GM04504 (cell line): ENCODE measurements around the gene BMPER.

Experiments used
- DNase-seq: peaks from one replicate; pipeline ENCODE4 v3.0.0-alpha.2; 2012; ENCODE audit warnings: low read depth

Gene BMPER

DNA sequence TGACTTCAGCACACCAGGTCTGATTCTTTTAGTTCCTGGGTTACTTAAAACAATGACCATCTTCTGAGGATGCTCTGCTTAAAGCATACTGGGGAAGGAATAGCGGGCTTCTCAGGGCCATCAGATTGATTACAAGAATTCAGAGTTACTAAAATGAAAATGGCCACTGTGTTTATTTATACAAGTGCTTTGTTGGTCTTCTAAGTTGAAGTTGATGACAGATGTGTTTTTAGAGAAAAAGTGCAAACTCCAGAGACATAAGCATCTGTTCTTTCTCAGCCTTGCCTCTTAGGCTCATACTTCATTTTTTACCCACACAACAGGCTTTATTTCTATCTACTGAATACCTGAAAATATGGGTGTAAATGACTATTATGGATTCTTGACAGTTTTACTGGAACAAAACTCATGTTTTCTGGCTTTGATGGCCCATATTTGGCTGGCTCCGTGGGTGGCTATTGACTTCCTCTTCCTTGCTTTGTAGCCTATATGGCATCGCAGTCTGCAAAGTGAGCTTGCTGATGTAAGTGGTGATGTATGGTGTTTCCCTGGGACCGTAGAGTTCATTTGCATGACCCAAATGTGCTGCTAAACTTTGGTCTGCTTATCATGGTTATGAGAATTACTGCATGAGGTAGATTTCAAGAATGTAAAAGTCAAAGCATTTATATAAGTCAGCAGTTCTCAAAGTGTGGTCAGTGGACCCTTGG lies 121.3 kb downstream of the BMPER start:
- no peak for DNase-seq

DNA sequence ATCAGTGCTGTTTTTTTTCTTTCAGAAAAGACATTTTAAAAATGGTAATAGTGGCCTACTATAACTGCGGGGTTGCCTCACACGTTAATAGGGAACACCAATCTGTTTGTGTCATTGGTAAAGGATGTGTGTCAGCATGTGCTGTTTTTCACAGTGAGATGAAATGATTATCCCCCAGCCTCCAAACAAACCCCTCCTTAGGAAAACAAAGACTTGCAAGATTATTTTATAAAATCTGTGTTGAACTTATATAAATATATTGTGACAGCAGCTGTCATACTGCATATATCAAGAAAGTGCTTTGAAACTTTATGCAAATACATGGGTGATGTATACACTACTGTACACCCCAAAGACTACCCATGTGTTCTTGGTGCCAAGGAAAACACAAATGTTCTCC lies 125.8 kb downstream of the BMPER start:
- no peak for DNase-seq

DNA sequence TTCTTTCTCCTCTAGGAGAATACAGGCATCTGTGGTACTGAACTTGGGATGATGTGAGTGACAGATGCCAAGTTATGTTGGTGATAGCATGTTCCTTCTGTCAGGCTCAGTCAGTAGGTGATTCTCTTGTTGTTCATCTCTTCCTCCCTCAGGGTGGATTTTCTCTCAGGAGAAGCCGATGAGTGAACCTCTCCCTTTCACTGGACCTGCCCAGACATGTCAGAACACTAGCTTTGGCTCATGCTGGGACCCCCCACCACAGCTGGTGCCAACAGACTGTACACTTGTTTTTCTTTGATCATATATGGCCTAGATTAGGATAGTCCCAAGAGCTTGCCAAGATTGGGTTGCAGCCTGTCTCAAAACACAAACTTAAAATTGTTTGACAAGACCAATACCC lies 129.4 kb downstream of the BMPER start:
- DNase-seq, result no peak

DNA sequence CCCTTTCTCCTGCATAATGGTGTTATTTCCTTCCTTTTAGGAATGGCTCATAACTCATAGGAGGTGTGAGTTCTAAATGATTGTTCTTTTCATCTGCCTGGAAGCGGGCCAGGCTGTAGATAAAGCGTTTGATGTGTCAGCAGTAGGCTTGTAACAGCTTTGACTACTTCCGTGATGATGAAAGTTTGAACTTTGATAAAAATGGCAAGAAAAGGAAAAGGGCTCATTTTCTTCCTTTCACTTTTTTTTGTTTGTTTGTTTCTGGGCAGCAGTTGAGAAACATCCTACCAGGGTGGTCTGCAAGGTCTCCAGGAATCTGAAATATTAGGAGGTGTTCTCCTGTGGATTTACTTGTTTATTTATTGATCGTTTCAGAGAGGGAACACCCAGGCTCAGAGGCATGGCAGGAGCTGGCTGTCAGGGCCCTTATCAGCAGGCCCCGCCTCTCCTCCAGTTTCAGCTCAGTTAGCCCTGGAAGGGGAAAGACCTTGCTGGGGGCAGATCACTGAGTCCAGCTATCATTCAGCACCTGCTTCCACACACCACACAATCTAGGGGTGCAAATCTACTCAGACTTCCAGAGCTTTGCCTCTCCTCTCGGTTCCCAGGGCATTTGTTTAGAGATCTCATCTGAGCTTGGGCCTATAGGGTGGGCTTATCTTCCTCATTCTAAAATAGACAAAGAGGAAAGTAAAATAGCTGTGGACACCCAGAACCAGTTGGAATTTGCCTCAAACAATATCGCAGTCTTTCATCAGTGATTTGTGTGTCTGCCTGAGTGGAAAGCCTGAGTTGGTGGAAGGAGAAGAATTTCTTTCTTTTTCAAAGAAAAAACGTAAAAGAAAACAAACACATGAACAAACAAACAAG lies 130.9 kb downstream of the BMPER start:
- DNase-seq, result no peak

DNA sequence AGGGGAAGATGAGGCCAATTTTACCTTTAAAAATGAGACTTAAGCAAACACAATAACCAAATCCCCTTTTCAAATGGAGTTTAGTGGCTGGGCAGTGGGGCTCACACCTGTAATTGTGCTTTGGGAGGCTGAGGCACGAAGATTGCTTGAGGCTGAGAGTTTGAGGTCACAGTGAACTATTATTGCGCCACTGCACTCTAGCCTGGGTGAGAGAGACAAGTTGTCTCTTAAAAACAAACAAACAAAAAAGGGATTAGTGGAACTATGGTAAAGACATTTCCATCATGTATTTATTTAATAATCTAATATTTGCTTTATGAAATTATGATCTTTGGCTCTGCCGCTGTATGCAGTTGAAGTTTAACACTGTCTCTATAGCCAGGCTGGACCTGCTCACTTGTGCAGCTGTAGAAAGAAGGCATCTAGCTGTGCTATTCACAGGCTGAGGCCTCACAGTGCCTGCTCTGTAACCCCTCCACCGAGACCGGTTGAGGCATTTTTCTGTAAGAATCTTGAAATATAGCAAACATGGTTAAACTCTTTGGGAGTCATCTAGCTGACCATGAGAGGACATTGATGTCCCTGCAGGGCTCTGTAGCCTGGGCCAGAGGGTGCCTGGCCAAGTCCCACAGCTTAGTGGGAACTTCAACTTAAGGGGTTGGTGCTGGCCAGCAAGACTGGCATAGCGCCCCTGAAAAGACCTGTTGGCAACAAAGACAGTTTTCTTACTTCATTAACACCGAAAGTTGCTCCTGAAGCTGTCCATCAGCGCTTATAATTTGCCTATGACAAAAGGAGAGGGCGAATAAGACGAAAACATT lies 131.8 kb downstream of the BMPER start:
- no peak for DNase-seq

DNA sequence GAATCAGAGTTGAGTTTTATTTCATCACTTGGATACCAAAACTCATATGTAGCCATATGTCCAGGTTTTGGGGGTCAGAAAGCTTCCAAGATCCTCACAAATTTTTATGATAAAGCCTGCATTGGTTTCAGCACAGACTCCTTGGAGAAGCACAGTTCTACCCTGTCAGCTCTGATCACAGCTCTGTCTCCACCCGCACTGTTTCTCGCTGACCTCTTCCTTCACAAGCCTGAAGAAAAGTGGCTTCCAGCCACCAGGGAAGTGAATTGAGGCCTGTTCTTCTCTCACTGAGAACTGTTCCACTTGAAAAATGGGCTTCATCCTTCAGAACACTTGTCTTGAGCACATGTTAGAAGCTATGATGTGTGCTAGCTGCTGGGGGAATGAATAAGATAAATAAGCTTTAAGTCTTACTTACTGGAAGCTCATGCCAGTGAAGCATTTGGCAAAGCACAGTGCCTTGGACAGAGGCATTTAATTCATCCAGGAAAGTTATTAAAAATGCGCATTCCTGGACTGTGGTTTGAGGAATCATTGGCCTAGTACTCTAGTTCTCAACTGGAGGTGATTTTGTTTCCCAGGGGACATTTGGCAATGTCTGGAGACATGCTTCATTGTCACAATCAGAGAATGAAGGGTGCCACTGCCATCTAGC lies 133.6 kb downstream of the BMPER start:
- no peak for DNase-seq

DNA sequence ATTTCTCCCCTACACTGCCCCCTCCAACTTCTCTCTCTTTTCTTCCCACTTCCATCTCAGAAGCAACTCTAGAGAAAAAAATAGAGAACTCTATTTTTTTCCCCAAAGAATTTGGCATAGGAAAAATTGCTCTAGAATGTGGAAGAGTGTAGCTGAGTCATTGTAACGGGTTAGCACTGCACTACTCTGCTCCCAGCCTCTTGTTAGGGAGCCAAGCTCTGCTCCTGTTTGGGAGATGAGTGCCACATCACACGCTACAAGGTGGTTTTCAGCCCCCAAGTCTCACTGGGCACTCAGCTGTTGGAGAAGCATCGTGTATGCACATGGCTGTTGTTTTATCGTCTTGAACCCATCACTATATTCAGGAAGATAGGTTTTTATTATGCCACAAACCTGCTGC lies 136.4 kb downstream of the BMPER start:
- no peak for DNase-seq

DNA sequence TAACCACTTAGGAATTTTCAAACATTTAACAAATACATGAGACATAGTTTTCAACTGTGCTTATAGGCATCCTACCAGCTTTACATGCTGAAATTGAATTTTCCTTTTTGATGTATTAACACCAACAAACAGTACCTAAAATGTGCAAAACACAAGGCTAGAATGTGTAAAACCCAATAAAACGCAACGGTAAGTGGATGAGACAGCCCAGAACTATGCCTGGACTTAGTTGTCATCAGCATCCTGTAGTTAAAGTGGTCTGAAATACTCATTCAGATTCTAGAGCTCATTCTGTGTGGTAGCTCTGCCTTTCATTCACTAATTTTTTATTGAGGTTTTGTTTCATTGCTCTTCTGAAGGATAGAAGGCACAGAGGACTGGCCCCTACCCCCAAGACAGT lies 137.1 kb downstream of the BMPER start:
- DNase-seq, result peak; percentile 46

DNA sequence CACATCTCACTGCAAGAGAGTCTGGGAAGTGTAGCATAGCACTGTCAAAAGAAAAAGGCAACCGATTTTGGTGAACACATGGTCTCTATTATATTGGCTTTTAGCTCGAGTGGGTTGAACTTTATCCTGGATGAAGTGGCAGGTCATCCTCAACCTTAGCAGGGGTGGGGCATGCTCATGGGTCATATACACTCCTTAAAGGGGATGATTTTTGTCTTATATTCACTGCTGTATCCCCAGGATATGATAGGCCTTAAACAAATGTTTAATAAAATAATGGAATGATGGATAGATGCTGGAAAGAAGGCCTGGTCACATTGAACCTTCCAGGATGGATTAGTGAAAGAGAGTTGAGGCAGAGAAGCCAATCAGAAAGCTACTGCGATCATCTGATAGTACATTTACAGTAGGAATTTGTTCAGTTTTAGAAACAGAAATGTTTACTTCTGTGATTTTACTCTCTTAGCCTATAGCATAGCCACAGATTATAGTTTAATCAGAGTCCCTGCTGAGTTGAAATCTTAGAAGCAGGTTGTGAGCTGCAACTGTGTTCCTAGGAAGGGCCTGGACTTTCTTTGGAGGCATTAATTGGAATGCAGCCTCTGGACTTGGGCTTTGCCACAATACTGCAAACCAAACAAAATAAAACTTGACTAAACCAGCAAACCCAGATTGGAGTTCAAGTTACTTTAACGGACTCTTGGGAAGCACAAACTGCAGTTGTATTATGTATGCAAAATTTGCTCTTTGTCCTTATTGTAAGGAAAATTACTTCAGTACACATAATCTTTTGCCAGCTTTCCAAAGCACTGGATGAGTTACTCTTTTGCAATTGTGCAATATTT lies 138.3 kb downstream of the BMPER start:
- no peak for DNase-seq

DNA sequence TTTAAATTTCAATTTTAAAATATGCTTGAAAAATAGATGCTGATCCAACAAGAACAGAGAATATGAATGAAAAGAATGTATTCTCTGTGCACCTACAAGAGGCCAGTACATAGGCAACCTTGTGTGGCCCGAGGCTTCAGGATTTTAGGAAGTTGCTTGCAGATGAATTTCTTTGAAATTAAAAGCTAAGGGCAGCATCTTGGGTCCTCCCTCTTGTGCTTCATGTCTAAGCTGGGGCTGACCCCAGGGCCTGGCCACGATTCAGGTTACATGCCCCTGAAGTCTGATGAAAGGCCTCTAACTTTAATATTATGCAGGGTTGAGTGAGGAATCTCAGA lies 138.9 kb downstream of the BMPER start:
- DNase-seq, result no peak

DNA sequence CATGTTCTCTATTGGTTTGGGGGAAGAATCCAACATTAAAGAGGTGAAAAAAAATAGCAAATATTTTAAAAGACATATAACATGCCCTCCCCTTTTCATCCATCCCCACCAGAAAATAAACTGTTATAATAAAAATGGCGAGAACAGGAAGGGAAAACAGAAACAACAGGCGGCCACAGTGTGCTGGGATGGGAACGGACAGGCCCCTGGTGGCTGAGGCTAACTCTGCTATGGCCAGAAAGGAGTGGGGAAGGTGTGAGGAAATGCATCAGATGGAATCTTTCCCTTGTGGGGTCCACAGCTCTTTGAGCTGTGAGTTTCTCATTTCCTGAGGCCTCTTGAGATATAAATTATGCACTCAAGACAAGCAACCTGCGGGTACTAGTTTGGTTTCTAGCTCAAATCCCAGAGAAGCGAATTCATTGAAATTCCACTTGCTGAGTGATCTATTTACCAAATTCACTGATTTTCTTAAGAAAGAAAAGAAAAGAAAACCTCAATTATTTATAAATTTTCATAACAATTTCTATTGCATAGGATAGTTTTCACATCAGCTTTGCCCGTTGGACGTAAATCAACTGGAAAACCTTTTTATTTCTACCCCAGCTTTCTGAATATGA lies 139.5 kb downstream of the BMPER start:
- no peak for DNase-seq

DNA sequence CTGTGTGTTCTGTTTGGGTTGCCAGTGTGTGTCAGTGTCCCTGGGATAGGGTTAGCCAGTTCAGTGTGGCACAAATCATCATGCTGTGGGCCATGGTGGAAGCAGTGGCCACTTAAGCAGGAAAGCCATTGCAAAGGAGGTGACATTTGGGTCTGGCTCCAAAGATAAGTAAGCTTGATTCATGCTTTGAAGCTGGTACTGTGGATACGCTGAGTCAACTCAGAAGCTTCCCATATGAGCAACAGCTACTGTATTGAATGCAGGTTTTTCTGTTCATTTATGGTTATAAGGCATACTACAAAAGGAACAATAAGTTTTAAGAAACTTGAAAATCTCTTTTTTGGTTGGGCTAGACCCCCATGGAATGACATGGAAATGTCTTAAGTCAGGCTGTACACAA lies 143.1 kb downstream of the BMPER start:
- no peak for DNase-seq

DNA sequence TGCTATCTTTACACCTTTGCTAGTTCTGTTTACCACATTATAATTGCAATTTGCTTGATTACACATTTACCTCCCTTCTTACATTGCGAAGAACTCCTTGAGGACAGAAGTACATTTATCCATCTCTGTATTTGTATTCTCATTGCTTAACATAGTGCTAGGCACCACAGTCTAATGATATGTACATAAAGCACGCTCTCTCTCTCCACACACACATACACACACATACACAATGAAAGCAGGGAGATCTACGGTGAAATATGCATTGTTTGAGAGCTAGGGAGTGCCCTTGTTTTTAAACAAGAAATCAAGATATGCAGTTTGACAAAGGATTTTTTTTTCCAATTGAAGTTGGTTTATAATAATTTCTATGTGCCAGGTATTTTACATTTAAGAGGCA lies 148.7 kb downstream of the BMPER start:
- DNase-seq, result no peak

DNA sequence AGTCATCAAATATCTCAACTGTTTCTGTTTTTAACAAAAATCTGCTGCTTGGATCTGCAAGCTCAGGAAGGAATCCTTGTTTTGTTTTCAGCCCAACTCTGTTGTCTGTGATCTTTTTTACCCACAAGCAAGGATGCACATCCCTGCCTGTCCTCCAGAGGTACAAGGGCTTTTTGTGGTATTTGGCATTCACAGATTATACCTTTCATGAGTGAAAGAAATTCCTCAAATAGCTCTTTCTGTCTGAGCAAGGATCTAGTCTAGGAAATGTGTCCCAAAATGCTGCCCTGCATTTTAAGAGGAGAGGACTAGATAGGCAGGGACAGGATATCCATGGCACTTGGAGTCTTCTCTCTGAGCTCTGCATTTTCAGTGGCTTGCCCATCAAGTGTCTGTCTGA lies 151.8 kb downstream of the BMPER start:
- no peak for DNase-seq

DNA sequence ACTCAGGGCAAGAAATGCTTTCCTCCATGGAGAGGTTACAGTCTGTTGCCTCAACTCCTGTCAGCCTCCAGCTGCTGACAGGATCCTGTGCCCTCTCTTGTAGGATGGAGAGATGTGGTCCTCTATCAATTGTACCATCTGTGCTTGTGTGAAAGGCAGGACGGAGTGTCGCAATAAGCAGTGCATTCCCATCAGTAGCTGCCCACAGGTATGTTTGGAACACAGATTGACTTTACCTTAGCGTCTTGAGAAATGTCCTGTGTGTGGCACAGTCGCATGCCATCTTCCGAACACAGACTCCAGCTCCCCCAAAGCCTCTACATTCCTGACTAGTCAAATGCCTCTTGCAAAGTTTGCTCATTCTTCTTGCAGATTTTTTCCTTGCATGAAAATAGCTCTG lies 152.6 kb downstream of the BMPER start:
- no peak for DNase-seq

DNA sequence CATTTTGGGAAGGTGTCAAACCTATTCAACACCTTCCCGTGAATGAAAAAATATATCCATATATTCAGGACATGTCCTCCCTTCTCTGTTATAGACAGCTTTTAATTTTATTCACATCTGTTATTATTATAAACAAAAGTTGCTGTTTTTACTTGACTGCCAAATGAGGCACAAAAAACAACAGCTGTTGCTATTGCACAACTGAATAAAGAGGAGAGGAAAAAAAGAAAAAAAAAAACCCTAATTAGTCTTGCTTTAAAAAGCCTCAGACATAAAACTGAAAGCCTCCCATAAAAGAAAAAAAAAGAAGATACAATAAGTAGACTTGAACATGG lies 153.4 kb downstream of the BMPER start:
- no peak for DNase-seq

DNA sequence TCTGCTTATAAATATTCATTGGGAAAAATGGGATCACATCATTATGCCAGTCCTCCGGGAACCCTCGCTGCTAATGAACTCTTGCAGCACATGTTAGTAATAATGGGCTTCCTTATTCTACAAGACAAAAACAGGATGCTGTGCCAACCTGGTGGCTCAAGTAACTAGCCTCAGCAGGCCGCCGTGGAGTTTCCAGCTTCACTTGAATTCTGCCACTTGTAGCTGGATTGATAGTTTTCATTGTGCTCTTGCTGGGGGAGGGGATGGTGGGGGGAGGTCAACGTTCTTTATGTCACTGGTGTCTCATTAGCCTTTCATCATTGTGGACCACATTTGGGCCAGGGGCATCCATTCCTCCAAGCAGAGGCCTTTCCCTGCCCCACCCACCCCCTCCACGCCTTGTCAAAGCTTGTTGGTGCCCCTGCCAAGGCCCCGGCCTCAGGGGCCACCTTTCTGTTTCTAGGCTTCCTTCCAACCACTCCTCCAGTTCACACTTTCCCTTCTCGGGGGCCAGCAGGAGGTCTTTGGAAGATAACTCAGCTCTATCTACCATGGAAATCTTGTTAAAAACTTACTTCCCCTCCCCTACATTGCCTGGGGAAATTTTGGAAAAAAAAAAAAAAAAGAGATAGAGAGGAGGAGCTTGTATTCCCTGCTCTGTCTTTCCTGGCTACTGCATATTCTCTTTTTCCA lies 153.9 kb downstream of the BMPER start:
- DNase-seq, result no peak

DNA sequence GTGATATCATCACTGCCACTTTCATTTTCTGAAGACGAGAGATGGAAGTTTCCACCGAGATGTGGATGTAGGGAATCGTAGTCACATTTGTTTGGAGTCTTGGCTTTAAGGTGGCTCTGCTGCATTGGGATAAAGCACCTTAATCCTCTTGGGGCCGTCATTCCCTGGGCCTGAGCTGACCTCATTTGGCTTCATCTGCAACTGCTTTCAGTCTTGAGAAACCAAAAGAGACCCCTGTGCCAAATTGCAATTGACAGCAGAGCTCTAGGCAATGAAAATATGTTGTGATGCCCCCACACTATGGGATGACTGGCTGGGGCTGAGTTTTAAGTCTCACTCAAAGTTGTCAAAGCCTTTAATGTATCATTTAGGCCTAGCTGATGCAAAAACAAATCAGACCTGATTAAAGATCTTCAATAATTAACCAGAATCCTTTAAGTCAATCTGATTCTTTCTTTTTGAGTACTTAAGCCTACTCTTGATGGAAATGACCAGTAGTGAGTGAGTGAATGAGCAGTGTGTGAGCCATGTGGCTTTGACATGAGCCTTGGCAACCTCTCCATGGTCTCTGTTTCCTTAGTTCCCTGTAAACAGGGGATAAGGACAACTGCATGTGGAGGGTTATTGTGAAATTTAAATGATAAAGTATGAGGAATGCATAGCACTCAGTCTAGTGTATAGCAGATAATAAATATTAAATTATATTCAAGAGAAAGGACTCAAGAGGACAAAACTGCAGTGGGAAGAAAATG lies 155.0 kb downstream of the BMPER start:
- peak; percentile 58 for DNase-seq

DNA sequence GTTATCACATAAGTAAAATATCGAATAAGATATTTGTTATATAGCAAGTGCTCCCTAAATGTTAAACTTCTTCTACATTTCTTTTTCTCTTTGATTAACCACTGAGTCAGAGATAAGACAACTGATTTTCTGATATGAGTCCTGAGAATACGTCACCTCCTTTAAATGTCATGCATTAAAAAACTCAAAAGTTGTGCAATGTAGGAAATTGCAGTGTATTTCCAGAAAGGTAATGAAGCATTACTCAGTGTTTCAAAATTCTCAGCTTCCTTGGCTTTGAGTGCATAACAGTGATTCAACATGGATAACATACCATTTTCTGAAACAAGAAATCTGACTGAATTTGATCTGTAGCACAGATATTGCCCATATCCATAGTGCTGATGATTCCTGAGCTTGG lies 155.8 kb downstream of the BMPER start:
- peak; percentile 55 for DNase-seq

DNA sequence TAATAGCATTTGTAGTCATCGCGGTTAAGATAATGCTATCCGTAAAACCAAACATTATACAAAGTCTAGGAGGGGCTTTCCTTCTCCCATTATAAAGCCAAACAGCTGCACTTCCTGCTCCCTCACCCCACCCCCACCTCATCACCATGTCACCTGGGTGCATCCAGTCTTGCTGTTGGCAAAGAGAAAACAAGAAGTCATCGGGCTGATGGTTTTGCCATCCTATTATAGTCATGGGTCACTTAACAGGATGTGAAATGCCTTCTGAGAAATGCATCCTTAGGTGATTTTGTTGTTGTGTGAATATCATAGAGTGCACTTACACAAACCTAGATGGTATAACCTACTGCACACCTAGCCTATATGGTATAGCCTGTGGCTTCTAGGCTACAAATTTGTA lies 157.0 kb downstream of the BMPER start:
- no peak for DNase-seq
